GM18870 (cell line): ENCODE measurements around the gene ERBB4.
"Not testable (repeated sequence)": the region's sequence is repeated elsewhere in the genome, so short reads cannot be mapped to it uniquely, and the experiment has no call there.

Source experiments
- ATAC-seq: cut with Tn5 transposase; IDR thresholded peaks from one replicate; pipeline ENCODE4 v1.9.1; 2021; ENCODE audit warnings: moderate library complexity; ENCODE audit not compliant: unreplicated experiment

Gene ERBB4

GRCh38 chr2:212153923-212154322 lies 384.7 kb downstream of the ERBB4 start:
- no peak for ATAC-seq

GRCh38 chr2:212147921-212148513 lies 390.6 kb downstream of the ERBB4 start:
- ATAC-seq, result no peak

- no peak for ATAC-seq
Measured at GRCh38 chr2:212146416-212146815, 392.2 kb downstream of the ERBB4 start.

- ATAC-seq, result no peak
Measured at GRCh38 chr2:212145121-212145520, 393.5 kb downstream of the ERBB4 start.

GRCh38 chr2:212142631-212143030 lies 396.0 kb downstream of the ERBB4 start:
- no peak for ATAC-seq

- ATAC-seq, result peak; percentile 51
Measured at GRCh38 chr2:212141499-212141898, 397.1 kb downstream of the ERBB4 start.

GRCh38 chr2:212136216-212136795 lies 402.3 kb downstream of the ERBB4 start:
- ATAC-seq, result peak; percentile 57

GRCh38 chr2:212135739-212136138 lies 402.9 kb downstream of the ERBB4 start:
- ATAC-seq, result peak; percentile 5

- no peak for ATAC-seq
Measured at GRCh38 chr2:212133337-212133736, 405.3 kb downstream of the ERBB4 start.

GRCh38 chr2:212124598-212124997 lies 414.0 kb downstream of the ERBB4 start:
- no peak for ATAC-seq

GRCh38 chr2:212119591-212119990 lies 419.0 kb downstream of the ERBB4 start:
- no peak for ATAC-seq

GRCh38 chr2:212117926-212118325 lies 420.7 kb downstream of the ERBB4 start:
- no peak for ATAC-seq

- no peak for ATAC-seq
Measured at GRCh38 chr2:212114489-212114888, 424.1 kb downstream of the ERBB4 start.

- no peak for ATAC-seq
Measured at GRCh38 chr2:212112401-212112800, 426.2 kb downstream of the ERBB4 start.

GRCh38 chr2:212109792-212110680 lies 428.6 kb downstream of the ERBB4 start:
- ATAC-seq, result no peak

- ATAC-seq, result no peak
Measured at GRCh38 chr2:212109217-212109616, 429.4 kb downstream of the ERBB4 start.

GRCh38 chr2:212107989-212108388 lies 430.6 kb downstream of the ERBB4 start:
- no peak for ATAC-seq

GRCh38 chr2:212107014-212107413 lies 431.6 kb downstream of the ERBB4 start:
- no peak for ATAC-seq

- ATAC-seq, result not testable (repeated sequence)
Measured at GRCh38 chr2:212106536-212106935, 432.1 kb downstream of the ERBB4 start.

- no peak for ATAC-seq
Measured at GRCh38 chr2:212099658-212100057, 438.9 kb downstream of the ERBB4 start.

- no peak for ATAC-seq
Measured at GRCh38 chr2:212098966-212099365, 439.6 kb downstream of the ERBB4 start.

GRCh38 chr2:212097001-212097400 lies 441.6 kb downstream of the ERBB4 start:
- no peak for ATAC-seq
